Measurements from ENCODE around the gene ALDH7A1. TPM values are rescaled to one million over a fixed set of nuclear protein-coding genes. Genes with fewer than 3 reads are reported as not detected.
"Not testable (repeated sequence)": the region's sequence is repeated elsewhere in the genome, so short reads cannot be mapped to it uniquely, and the experiment has no call there.

The ALDH7A1 gene
- total and polyA plus RNA-seq, 10 of the 15 experiments (the other 5 are each of a cell fraction or from before 2014, with no cell fraction given) = 0.18 to 1.0 (median 0.41) TPM; not detected in 1

GRCh38 chr5:126600631-126601511, 5.9 kb upstream of the ALDH7A1 start, which contains the start of gene PHAX (continued):
- TF ChIP-seq ZSCAN29 (IDR thresholded peaks at IDR 0.05) (no peak), RUNX3 (IDR thresholded peaks at IDR 0.05; ENCODE audit: low read length) (peak; percentile 26; the same call in 1 of the 2 replicates), TARDBP (IDR thresholded peaks at IDR 0.05; ENCODE audit: borderline replicate concordance) (no peak), IKZF2 (IDR thresholded peaks at IDR 0.05) (peak; percentile 79 to 84), USF2 (IDR thresholded peaks at IDR 0.05; ENCODE audit: borderline replicate concordance, low read depth, low read length) (no peak), ASH2L (IDR thresholded peaks at IDR 0.05; ENCODE audit: borderline replicate concordance, low read depth) (peak; percentile 85; the same call in 1 of the 2 replicates), SRF (IDR thresholded peaks at IDR 0.05; ENCODE audit: low read depth in 2 of 2, low read length in 2 of 2) (0 out of 4 replicates have a peak, but pooled peaks of 1 of the 2 experiments have one; percentile 10), SUPT20H (IDR thresholded peaks at IDR 0.05; ENCODE audit: borderline replicate concordance, control insufficient read depth, low read depth, low read length) (no peak), ZBTB4 (CRISPR knock-in tag; IDR thresholded peaks at IDR 0.05) (no peak), USF1 (IDR thresholded peaks at IDR 0.05; ENCODE audit: borderline replicate concordance, extremely low read length, insufficient read depth, low read depth, low read length) (no peak), EGR1 (IDR thresholded peaks at IDR 0.05; ENCODE audit: borderline replicate concordance in 1 of 2, low read depth in 2 of 2, low read length in 2 of 2) (peak in 1 of 2 experiments; percentile 57; a peak in 2 of 3 replicates), MLLT1 (IDR thresholded peaks at IDR 0.05) (peak; percentile 97)

- intact Hi-C loops (cut with micrococcal nuclease; ENCODE audit: unreplicated experiment) = loop anchor here (2.0 to 5.0 kb wide), 2 partner anchors 55 to 243 kb away; no protein-coding TSS in a partner anchor
- 62% methylated on average over 15 of the region's 15 CpGs for WGBS (ENCODE audit: insufficient coverage, insufficient replicate concordance, low lambda C conversion rate, missing lambda C conversion rate)
- Histone ChIP-seq H3K4me2 (ENCODE audit: control insufficient read depth, insufficient read depth) (peak overlapping the region; percentile 11), H2AFZ (ENCODE audit: control insufficient read depth, low read depth, low read length) (peak overlapping the region; percentile 93), H3K36me3 (ENCODE audit: control insufficient read depth in 2 of 2, insufficient read depth in 2 of 2, low read length in 1 of 2) (peaks cover 0 to 15% of the 10 kb centered on the region in 2 experiments; a peak in 1 of 4 replicates), H3K79me2 (ENCODE audit: control insufficient read depth, insufficient read depth, low read length) (peaks cover 28% of the 10 kb centered on the region), H3K4me3 (peak overlapping the region; percentile 22; the same call in 1 of the 2 replicates)
- DNase-seq (ENCODE audit: low read depth, low spot score); BruUV-seq (replicated peaks); in situ Hi-C loops (cut with MboI); H4K20me1 ChIP-seq (ENCODE audit: control insufficient read depth, insufficient read depth); H3K27me3 ChIP-seq (replicated peaks in 1 of 2; ENCODE audit: control insufficient read depth in 2 of 2, insufficient read depth in 2 of 2, low read length in 1 of 2); FAIRE-seq; H3K4me1 ChIP-seq (ENCODE audit: control insufficient read depth, insufficient read depth, low read length); H3K27ac ChIP-seq (ENCODE audit: control insufficient read depth, insufficient read depth); ATAC-seq; H3K9me3 ChIP-seq (replicated peaks; ENCODE audit: control insufficient read depth, insufficient read depth, low read length); H3K9ac ChIP-seq (ENCODE audit: control insufficient read depth, insufficient read depth, low read length): not testable (repeated sequence)
- ChIA-PET POLR2A (interaction anchor here (1.2 kb wide), 1 partner anchor 9 kb away, joined by 4 read pairs; no protein-coding TSS in a partner anchor), CTCF (interaction anchor here (0.6 to 2.3 kb wide), 10 partner anchors 10 to 1032 kb away, joined by 3 to 13 read pairs (median 6); no protein-coding TSS in a partner anchor), SMC1A (ENCODE audit: uncharacterized antibody, unreplicated experiment) (interaction anchor here (0.7 kb wide), 1 partner anchor 37 kb away, joined by 3 read pairs; no protein-coding TSS in a partner anchor), RAD21 (ENCODE audit: unreplicated experiment) (interaction anchor here (1.0 kb wide), 1 partner anchor 178 kb away, joined by 7 read pairs; no protein-coding TSS in a partner anchor)
Measured at GRCh38 chr5:126599971-126600630, 5.1 kb upstream of the ALDH7A1 start.
